BLaER1 (cell line): ENCODE results near the gene OR14J1.
"Not testable (repeated sequence)": the region's sequence is repeated elsewhere in the genome, so short reads cannot be mapped to it uniquely, and the experiment has no call there.

Source experiments
- H3K27ac ChIP-seq: shearing (Covaris generic); formaldehyde crosslinking; 2 replicates; pipeline ENCODE4 v1.8.1; 2022
- H3K27me3 ChIP-seq: shearing (Covaris generic); formaldehyde crosslinking; 2 replicates; pipeline ENCODE4 v1.8.1; 2022
- H3K36me3 ChIP-seq: shearing (Covaris generic); formaldehyde crosslinking; 2 replicates; pipeline ENCODE4 v1.8.1; 2022
- H3K4me1 ChIP-seq: shearing (Covaris generic); formaldehyde crosslinking; 2 replicates; pipeline ENCODE4 v1.8.1; 2022
- H3K4me2 ChIP-seq: shearing (Covaris generic); formaldehyde crosslinking; 2 replicates; pipeline ENCODE4 v1.8.1; 2022
- H3K4me3 ChIP-seq: shearing (Covaris generic); formaldehyde crosslinking; 2 replicates; pipeline ENCODE4 v1.8.1; 2022
- H3K9ac ChIP-seq: shearing (Covaris generic); formaldehyde crosslinking; 2 replicates; pipeline ENCODE4 v1.8.1; 2022
- H3K9me3 ChIP-seq: shearing (Covaris generic); formaldehyde crosslinking; 2 replicates; pipeline ENCODE4 v1.8.1; 2022
- H4K20me1 ChIP-seq: shearing (Covaris generic); formaldehyde crosslinking; 2 replicates; pipeline ENCODE4 v1.8.1; 2022
- Cebpa-rat ChIP-seq: shearing (Covaris generic); IDR thresholded peaks from 2 replicates; pipeline ENCODE4 v1.8.1; 2022

Gene OR14J1

GRCh38 chr6:29332676-29333075 lies 31.2 kb downstream of the OR14J1 start:
- Histone ChIP-seq H3K9ac (no peak overlapping the region), H3K27ac (no peak overlapping the region), H4K20me1 (no peaks in the 10 kb centered on the region), H3K4me2 (no peak overlapping the region), H3K4me1 (no peaks in the 10 kb centered on the region), H3K9me3 (no peaks in the 10 kb centered on the region), H3K4me3 (no peak overlapping the region), H3K36me3 (no peaks in the 10 kb centered on the region), H3K27me3 (no peaks in the 10 kb centered on the region)
- no peak for TF ChIP-seq Cebpa-rat

DNA sequence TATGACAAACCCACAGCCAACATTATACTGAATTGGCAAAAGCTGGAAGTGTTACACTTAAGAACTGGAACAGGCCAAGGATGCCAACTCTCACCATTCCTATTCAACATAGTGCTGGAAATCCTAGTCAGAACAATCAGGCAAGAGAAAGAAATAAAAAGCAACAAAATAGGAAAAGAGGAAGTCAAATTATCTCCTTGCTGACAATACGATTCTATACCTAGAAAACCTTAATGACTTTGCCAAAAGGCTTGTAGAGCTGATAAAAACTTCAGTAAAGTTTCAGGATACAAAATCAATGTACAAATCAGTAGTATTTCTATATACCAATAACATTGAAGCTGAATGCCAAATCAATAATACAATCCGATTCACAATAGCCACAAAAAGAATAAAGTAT lies 34.8 kb downstream of the OR14J1 start:
- no peaks in the 10 kb centered on the region for H3K4me1 ChIP-seq
- H3K9me3 ChIP-seq = no peaks in the 10 kb centered on the region
- H3K9ac ChIP-seq = no peak overlapping the region
- H3K27me3 ChIP-seq = no peaks in the 10 kb centered on the region
- H3K4me3 ChIP-seq = no peak overlapping the region
- no peaks in the 10 kb centered on the region for H3K36me3 ChIP-seq
- H3K27ac ChIP-seq = no peak overlapping the region
- TF ChIP-seq Cebpa-rat = no peak
- no peaks in the 10 kb centered on the region for H4K20me1 ChIP-seq
- H3K4me2 ChIP-seq = no peak overlapping the region

GRCh38 chr6:29345380-29345779 lies 43.9 kb downstream of the OR14J1 start:
- Histone ChIP-seq H3K36me3 (no peaks in the 10 kb centered on the region), H3K4me1 (no peaks in the 10 kb centered on the region), H3K9ac (no peak overlapping the region), H3K27ac (no peak overlapping the region), H3K4me2 (no peak overlapping the region), H3K4me3 (no peak overlapping the region), H4K20me1 (no peaks in the 10 kb centered on the region), H3K27me3 (no peaks in the 10 kb centered on the region), H3K9me3 (no peaks in the 10 kb centered on the region)
- TF ChIP-seq Cebpa-rat = no peak

DNA sequence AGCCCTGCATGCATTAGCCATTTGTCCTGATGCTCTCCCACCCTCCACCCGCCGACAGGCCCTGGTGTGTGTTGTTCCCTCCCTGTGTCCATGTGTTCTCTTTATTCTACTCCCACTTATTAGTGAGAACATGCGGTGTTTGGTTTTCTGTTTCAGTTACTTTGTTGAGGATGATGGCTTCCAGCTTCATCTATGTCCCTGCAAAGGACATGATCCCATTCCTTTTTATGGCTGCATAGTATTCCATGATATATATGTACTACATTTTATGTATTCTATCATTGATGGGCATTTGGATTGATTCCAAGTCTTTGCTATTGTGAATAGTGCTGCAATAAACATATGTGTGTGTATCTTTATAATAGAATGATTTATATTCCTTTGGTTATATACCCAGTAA lies 47.8 kb downstream of the OR14J1 start:
- H3K4me1 ChIP-seq, H3K36me3 ChIP-seq, H4K20me1 ChIP-seq, H3K9me3 ChIP-seq, H3K9ac ChIP-seq, H3K4me3 ChIP-seq, H3K4me2 ChIP-seq, H3K27ac ChIP-seq, H3K27me3 ChIP-seq: not testable (repeated sequence)

DNA sequence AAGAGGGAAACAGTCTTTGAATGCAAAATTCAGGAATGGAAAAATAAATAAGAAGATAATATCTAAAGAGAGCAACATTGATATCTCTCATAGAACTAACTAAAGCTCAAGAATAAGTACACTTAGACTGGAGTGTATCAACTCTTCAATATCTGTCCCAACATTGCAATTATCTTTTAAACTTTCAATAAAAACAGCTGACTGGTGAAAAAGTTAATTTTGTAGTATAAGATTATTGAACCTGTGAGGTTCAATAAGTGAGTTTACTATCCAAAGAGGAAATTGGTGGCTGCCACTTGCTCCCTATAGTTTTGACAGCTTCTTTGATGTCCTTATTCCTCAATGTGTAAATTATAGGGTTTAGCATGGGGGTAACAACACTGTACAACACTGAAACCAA lies 53.5 kb downstream of the OR14J1 start:
- Histone ChIP-seq H3K27ac (no peak overlapping the region), H3K9me3 (no peaks in the 10 kb centered on the region), H3K4me3 (no peak overlapping the region), H3K27me3 (no peaks in the 10 kb centered on the region), H4K20me1 (no peaks in the 10 kb centered on the region), H3K4me2 (no peak overlapping the region), H3K9ac (no peak overlapping the region), H3K36me3 (no peaks in the 10 kb centered on the region), H3K4me1 (no peaks in the 10 kb centered on the region)
- no peak for TF ChIP-seq Cebpa-rat

DNA sequence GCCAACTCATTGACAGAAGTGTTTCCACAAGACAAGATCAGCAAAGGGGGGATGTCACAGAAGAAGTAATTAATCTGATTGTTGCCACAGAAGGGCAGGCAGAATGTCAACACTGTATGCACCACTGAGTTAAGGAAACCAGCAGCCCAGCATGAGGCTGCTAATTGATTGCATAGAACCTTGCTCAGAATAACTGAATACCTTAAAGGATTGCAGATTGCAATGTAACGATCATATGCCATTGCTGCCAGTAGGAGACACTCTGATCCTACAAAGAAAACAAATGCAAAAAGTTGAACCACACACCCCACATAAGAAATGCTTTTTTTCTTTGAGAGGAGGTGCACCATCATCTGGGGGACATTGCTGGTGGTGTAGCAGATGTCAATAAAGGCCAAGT lies 54.1 kb downstream of the OR14J1 start:
- H3K36me3 ChIP-seq = no peaks in the 10 kb centered on the region
- H3K9ac ChIP-seq = no peak overlapping the region
- no peak overlapping the region for H3K27ac ChIP-seq
- no peaks in the 10 kb centered on the region for H3K4me1 ChIP-seq
- no peak overlapping the region for H3K4me2 ChIP-seq
- H3K9me3 ChIP-seq = no peaks in the 10 kb centered on the region
- TF ChIP-seq Cebpa-rat = no peak
- no peaks in the 10 kb centered on the region for H3K27me3 ChIP-seq
- no peaks in the 10 kb centered on the region for H4K20me1 ChIP-seq
- H3K4me3 ChIP-seq = no peak overlapping the region
